HG02763 (cell line): ENCODE results near the gene ZBTB20.
A peak's percentile ranks its signal among the peaks of the same experiment; 100 is the strongest.
"Not testable (repeated sequence)": the region's sequence is repeated elsewhere in the genome, so short reads cannot be mapped to it uniquely, and the experiment has no call there.

ENCODE experiments used
- ATAC-seq: cut with Tn5 transposase; IDR thresholded peaks from one replicate; pipeline ENCODE4 v1.9.1; 2021; ENCODE audit warnings: mild to moderate bottlenecking, moderate library complexity; ENCODE audit not compliant: unreplicated experiment

ZBTB20 gene

GRCh38 chr3:114847564-114847963 is 299.5 kb downstream of the ZBTB20 start:
- ATAC-seq, result no peak

GRCh38 chr3:114846779-114847178 is 300.3 kb downstream of the ZBTB20 start:
- no peak for ATAC-seq

- ATAC-seq, result no peak
These were observed 300.8 kb downstream of the ZBTB20 start for GRCh38 chr3:114846252-114846651.

- no peak for ATAC-seq
These were observed 305.6 kb downstream of the ZBTB20 start for GRCh38 chr3:114841515-114841914.

GRCh38 chr3:114839476-114839875 is 307.6 kb downstream of the ZBTB20 start:
- ATAC-seq, result no peak

GRCh38 chr3:114838025-114838424 is 309.1 kb downstream of the ZBTB20 start:
- ATAC-seq, result no peak

GRCh38 chr3:114834175-114834940 is 312.7 kb downstream of the ZBTB20 start:
- no peak for ATAC-seq

GRCh38 chr3:114831861-114832260 is 315.2 kb downstream of the ZBTB20 start:
- no peak for ATAC-seq

GRCh38 chr3:114830652-114831051 is 316.4 kb downstream of the ZBTB20 start:
- no peak for ATAC-seq

GRCh38 chr3:114829783-114830182 is 317.3 kb downstream of the ZBTB20 start:
- ATAC-seq, result no peak

- ATAC-seq, result peak; percentile 63
These were observed 319.6 kb downstream of the ZBTB20 start for GRCh38 chr3:114827495-114827894.

GRCh38 chr3:114824014-114824413 is 323.1 kb downstream of the ZBTB20 start:
- ATAC-seq, result no peak

GRCh38 chr3:114823061-114823460 is 324.0 kb downstream of the ZBTB20 start:
- no peak for ATAC-seq

GRCh38 chr3:114816052-114816451 is 331.0 kb downstream of the ZBTB20 start:
- ATAC-seq, result no peak

- not testable (repeated sequence) for ATAC-seq
These were observed 334.4 kb downstream of the ZBTB20 start for GRCh38 chr3:114812541-114813238.

GRCh38 chr3:114809668-114810413 is 337.2 kb downstream of the ZBTB20 start:
- ATAC-seq, result peak; percentile 99

- no peak for ATAC-seq
These were observed 343.0 kb downstream of the ZBTB20 start for GRCh38 chr3:114804099-114804498.

- no peak for ATAC-seq
These were observed 343.9 kb downstream of the ZBTB20 start for GRCh38 chr3:114803042-114803695.

GRCh38 chr3:114800272-114801031 is 346.6 kb downstream of the ZBTB20 start:
- ATAC-seq, result no peak

- ATAC-seq, result no peak
These were observed 347.3 kb downstream of the ZBTB20 start for GRCh38 chr3:114799816-114800215.
